Osteoblast (primary cell): ENCODE data around the gene MROH2B. TPM values are rescaled to one million over a fixed set of nuclear protein-coding genes. Genes with fewer than 3 reads are reported as not detected.
A peak's percentile ranks its signal among the peaks of the same experiment; 100 is the strongest.

ENCODE experiments used
- DNase-seq: peaks from one replicate; pipeline ENCODE4 v3.0.0; 2011; ENCODE audit warnings: low spot score, mixed read lengths; ENCODE audit not compliant: insufficient read length; ENCODE audit errors: missing footprints
- H2AFZ ChIP-seq: 2 replicates; pipeline ENCODE4 v1.6.0; 2011; ENCODE audit warnings: mild to moderate bottlenecking, low read length
- H3K27ac ChIP-seq: 2 replicates; pipeline ENCODE4 v1.5.1; 2011; ENCODE audit warnings: mild to moderate bottlenecking, low read depth, low read length, moderate library complexity
- H3K27me3 ChIP-seq: 2 replicates; pipeline ENCODE4 v1.6.0; 2012; ENCODE audit warnings: mild to moderate bottlenecking, control low read depth, inconsistent platforms, low read length, moderate library complexity; ENCODE audit not compliant: insufficient read depth
- H3K36me3 ChIP-seq: 2 replicates; pipeline ENCODE4 v1.5.1; 2011; ENCODE audit warnings: mild to moderate bottlenecking, low read length, control low read depth, moderate library complexity; ENCODE audit not compliant: insufficient read depth
- H3K4me1 ChIP-seq: 2 replicates; pipeline ENCODE4 v1.5.1; 2011; ENCODE audit warnings: mild to moderate bottlenecking, low read length, control low read depth, moderate library complexity; ENCODE audit not compliant: insufficient read depth
- H3K4me2 ChIP-seq: 2 replicates; pipeline ENCODE4 v1.6.0; 2011; ENCODE audit warnings: mild to moderate bottlenecking, low read length; ENCODE audit not compliant: insufficient read depth
- H3K4me3 ChIP-seq: fragments of 200-600 bp; sonication (generic); 3 replicates; pipeline ENCODE4 v1.5.1; 2012; ENCODE audit warnings: mild to moderate bottlenecking, low read length, inconsistent platforms; ENCODE audit not compliant: insufficient read depth
- H3K79me2 ChIP-seq: 2 replicates; pipeline ENCODE4 v1.6.0; 2012; ENCODE audit warnings: mild to moderate bottlenecking, low read length, control low read depth, inconsistent platforms; ENCODE audit not compliant: insufficient read depth
- H3K9me3 ChIP-seq: 2 replicates; pipeline ENCODE4 v1.5.1; 2011; ENCODE audit warnings: low read depth, low read length, control low read depth
- H4K20me1 ChIP-seq: 2 replicates; pipeline ENCODE4 v1.6.0; 2012; ENCODE audit warnings: mild to moderate bottlenecking, low read length, control low read depth; ENCODE audit not compliant: insufficient read depth
- CTCF ChIP-seq: IDR thresholded peaks from 2 replicates; pipeline ENCODE4 v1.5.1; 2011; ENCODE audit warnings: mild to moderate bottlenecking, low read depth, low read length, moderate library complexity; ENCODE audit errors: extremely low read depth
- total RNA-seq: library from RNA; depleted of rRNA; stranded (reverse); fragments of >200 nt; gene quantifications from 2 replicates; pipeline ENCODE4 v1.2.3, GENCODE V29; 2012

Gene MROH2B
- total RNA-seq, 1 donor = not detected

DNA sequence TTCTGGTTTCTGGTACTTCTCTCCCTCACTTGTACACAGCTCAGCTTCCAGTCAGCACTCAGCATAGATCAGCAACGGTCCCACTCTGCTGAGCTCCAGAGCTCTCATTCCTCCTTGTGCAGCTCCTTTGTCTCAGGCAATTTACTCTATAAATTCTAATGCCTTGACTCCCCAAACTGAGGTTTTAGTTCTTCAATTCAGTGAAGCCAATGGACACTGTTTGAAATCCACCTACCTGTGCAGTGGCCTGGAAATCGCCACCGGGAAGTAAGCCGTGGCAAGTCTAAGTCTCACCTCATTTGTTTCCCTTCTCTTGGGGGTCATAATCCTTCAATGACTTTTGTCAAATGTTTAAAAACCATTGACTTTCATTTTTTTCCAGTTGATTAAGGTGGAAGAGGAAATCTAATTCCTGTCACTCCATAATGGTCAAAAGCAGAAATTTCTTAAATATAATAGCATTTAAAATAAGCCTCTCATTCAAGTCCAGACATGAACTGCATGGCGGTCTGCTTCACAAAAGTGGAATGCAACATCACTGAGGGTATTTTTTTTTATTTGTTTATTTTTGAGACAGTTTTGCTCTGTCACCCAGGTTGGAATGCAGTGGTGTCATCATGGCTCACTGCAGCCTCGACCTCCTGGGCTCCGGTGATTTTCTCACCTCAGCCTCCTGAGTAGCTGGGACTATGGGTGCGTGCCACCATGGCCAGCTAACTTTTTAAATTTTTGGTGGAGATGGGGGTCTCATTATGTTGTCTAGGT is 82.2 kb downstream of the MROH2B start:
- Histone ChIP-seq H3K27me3 (no peaks in the 10 kb centered on the region), H3K36me3 (no peaks in the 10 kb centered on the region), H3K79me2 (no peaks in the 10 kb centered on the region), H3K4me2 (no peak overlapping the region), H2AFZ (no peak overlapping the region), H3K27ac (no peak overlapping the region), H3K9me3 (no peaks in the 10 kb centered on the region), H3K4me1 (peaks cover 12% of the 10 kb centered on the region), H4K20me1 (no peaks in the 10 kb centered on the region), H3K4me3 (no peak overlapping the region)
- TF ChIP-seq CTCF = no peak
- no peak for DNase-seq

DNA sequence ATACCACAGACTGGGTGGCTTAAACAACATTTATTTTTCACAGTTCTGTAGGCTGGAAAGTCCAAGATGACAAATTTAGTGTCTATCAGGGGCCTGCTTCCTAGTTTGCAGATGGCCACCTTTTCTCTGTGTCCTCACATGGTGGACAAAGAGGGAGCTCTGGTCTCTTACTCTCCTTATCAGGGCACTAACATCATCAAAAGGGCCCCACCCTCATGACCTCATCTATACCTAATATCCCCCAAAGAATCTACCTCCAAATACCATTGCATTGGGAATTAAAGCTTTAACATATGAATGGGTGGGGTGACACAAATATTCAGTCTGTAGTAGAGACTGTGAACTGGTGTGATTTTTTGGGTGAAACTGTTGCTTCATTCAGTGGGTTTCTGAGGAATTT is 83.8 kb downstream of the MROH2B start:
- H3K36me3 ChIP-seq = no peaks in the 10 kb centered on the region
- no peak overlapping the region for H3K27ac ChIP-seq
- no peak for TF ChIP-seq CTCF

DNA sequence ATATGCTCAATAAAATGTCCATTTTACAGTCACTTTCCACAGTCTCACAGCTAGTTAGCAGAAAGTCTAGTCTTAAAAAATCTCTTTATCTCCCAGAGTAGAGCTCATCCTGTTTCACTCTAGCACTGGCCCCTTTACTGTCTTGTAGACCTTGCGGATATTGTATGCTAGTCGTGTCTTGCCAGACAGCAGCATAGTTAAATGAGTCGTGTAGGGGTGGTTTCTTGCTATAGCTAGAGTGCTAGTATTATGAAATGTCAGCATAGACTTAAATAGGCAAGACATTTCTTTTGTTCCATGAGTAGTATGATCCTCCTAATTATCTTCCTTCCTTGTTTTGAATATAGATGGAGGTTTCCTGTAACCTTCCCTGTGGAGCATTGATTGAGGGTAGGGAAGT is 84.5 kb downstream of the MROH2B start:
- no peak for TF ChIP-seq CTCF
- Histone ChIP-seq H3K79me2 (no peaks in the 10 kb centered on the region), H3K36me3 (no peaks in the 10 kb centered on the region), H3K27ac (no peak overlapping the region), H3K9me3 (no peaks in the 10 kb centered on the region), H3K4me2 (no peak overlapping the region), H2AFZ (no peak overlapping the region), H3K4me3 (no peak overlapping the region), H4K20me1 (no peaks in the 10 kb centered on the region), H3K4me1 (peaks cover 12% of the 10 kb centered on the region), H3K27me3 (no peaks in the 10 kb centered on the region)
- no peak for DNase-seq

More for the DNA sequence above, 83.8 kb downstream of the MROH2B start:
- Histone ChIP-seq H4K20me1 (no peaks in the 10 kb centered on the region), H3K4me1 (peaks cover 12% of the 10 kb centered on the region), H2AFZ (no peak overlapping the region), H3K79me2 (no peaks in the 10 kb centered on the region), H3K4me2 (no peak overlapping the region), H3K9me3 (no peaks in the 10 kb centered on the region), H3K4me3 (no peak overlapping the region), H3K27me3 (no peaks in the 10 kb centered on the region)
- DNase-seq = no peak

DNA sequence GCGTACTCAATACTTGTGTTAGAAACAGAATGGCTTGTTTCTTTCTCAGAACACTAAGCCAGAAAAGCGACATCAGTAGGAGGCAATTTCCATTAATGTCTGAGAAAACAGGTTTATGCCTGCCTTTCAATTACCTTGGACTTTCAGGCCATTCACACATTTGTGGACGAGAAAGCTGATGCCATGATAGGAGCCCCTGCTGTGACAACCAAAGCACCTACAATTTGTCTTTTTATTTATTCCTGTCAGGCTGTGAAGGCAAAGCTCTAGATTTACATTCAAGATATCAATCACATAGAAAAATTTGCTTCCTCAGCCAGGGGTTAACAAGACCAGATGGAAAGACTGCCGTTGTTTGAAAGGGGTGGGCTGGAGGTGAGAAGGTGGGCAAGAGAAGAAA is 85.6 kb downstream of the MROH2B start:
- peak overlapping the region; percentile 5 for H3K27ac ChIP-seq
- peaks cover 4% of the 10 kb centered on the region for H3K4me1 ChIP-seq
- no peaks in the 10 kb centered on the region for H3K27me3 ChIP-seq
- H3K4me3 ChIP-seq = no peak overlapping the region
- DNase-seq = no peak
- no peak overlapping the region for H3K4me2 ChIP-seq
- no peaks in the 10 kb centered on the region for H4K20me1 ChIP-seq
- H3K79me2 ChIP-seq = no peaks in the 10 kb centered on the region
- H2AFZ ChIP-seq = no peak overlapping the region
- H3K36me3 ChIP-seq = no peaks in the 10 kb centered on the region
- H3K9me3 ChIP-seq = no peaks in the 10 kb centered on the region
- no peak for TF ChIP-seq CTCF
